DMS53 (cell line): Measurements from ENCODE around the gene GRAMD4.

Experiments used
- DNase-seq: peaks from one replicate; lab custom pipeline; 2025; lab: John Stamatoyannopoulos, UW

Gene GRAMD4

DNA sequence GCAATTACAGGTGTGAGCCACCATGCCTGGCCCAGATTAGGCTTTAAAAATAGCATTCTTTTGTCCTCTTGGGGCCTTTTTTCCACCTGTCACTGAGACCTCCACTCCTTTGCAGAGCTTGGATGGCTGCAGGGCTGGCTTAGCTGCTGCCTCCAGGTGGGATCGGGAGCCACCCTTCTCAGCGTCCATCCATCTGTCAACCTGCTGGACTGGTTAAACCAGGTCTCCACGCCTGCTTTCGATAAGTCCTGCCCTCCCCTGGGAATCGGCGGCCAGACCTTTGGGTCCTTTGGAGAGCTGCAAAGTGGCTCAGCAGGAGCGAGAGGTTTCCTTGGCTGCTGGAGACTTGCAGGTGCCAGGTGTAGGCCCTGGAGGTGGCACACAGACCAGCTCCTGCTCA lies 23.4 kb upstream of the GRAMD4 start:
- peak; percentile 96 for DNase-seq

DNA sequence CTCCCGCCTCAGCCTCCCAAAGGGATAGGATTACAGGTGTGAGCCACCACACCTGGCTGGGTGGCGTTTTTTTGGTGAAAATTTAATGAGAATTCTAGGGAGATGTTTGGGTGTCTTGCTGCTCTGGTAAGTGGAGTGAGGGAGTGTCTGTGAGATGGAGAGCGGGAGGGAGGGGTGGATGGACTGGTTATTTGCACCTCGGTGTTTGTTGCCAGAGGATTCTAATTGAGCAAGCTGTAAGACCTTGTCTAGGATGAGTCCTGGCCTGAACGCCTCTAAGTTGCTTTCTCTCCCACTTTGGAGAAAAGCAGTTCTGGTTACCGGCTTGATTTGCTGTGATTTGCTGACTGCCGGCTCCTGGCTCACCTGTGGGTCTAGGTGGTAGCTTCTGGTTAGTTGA lies 22.0 kb upstream of the GRAMD4 start:
- DNase-seq, result no peak

DNA sequence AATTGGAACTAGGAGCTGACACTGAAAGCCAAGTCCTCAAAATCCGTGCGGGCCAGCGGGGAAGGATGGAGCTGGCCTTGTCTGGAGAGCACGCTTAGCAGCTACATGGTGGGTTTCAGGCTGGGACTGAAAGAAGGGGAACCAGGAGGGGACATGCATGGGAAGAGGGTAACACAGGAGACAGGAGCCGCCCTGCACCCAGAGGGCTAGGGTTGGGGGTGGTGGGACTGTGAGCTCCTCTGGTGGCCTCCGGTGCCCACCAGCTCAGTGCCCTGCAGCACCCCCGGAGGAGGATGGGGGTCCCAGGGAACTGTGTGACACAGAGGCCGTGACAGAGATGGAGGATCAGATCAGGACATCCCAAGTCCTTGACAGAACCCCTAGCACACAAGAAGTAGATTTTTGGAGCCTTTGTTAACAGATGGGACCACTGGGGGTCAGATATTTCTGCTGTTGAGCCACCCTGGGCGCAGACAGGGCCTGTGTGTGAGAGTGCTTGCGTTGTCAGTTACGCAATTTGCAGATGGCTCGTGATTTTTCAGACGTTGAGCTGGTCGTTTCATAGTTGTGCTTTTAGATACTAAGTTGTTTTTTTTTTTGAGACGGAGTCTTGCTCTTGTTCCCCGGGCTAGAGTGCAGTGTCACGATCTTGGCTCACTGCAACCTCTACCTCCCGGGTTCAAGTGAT lies 21.3 kb upstream of the GRAMD4 start:
- DNase-seq, result no peak

DNA sequence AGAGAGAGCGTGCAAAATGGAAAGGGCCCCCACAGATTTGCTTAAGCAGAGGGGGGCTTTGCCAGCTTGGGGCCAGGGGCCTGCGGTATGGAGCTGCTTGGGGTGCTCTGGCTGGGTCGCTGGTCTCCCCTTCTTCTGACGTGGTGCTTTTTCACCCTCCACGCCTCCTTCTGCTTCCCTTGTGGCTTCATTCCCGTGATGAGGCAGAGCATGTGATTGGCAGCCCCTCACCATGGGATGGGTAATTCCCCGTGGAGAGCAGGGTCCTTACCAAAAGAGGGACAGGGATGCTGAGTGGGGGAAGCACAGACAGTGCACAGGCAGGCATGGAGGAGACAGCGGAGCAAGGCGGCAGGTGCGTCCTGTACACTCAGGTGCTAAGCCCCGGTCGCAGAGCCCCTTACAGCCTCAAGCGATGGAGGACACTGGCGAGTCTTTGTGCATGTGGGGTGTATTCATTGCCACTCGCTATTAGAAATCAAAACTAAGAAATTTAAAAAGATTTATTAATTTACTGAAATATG lies 19.9 kb upstream of the GRAMD4 start:
- DNase-seq, result no peak

DNA sequence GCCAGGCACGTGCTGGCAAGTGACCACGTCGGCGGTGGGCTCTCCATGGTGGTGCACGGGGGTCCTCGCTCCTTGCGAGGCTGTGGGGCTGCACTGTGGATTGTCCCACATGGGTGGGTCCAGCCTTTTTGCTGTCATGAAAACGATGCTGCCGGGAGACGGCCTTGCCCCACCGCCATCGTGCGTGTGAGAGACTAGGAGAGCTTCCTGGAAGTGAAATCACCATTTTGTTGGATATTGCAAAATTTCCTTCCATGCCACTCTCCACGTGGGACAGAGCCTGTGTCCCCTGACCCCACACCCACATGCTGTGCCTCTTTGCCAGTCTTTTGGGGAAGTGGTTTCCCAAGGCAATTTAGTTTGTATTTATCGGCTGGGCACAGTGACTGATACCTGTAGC lies 18.2 kb upstream of the GRAMD4 start:
- DNase-seq, result no peak

DNA sequence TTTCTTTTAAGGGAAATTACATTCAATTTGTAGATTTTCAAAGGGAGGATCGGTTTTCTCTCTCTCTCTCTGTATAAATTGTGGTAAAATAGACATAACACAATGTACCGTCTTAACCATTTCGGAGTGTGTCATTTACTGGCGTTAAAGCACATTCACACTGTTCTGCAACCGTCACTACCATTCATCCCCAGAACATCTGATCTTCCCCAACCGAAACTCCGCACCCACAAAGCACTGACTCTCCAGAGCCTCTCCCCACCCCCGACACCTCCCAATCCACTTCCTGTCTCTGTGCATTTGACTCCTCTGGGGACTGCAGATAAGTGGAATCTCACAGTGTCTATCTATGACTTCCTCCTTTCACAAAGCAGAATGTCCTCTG lies 15.9 kb upstream of the GRAMD4 start:
- no peak for DNase-seq

DNA sequence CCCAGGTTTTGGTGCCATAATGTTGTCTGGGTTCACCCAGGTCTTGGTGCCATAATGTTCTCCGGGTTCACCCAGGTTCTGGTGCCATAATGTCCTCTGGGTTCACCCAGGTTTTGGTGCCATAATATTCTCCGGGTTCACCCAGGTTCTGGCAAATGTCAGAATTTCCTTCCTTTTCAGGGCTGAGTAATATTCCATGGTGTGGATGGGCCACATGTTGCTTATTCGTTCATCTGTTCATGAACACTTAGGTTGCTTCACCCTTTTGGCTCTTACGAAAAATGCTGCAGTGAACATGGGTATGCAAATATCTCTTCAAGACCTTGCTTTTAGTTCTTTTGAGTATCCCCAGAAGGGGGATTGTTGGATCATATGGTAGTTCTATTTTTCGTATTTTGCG lies 15.1 kb upstream of the GRAMD4 start:
- no peak for DNase-seq

DNA sequence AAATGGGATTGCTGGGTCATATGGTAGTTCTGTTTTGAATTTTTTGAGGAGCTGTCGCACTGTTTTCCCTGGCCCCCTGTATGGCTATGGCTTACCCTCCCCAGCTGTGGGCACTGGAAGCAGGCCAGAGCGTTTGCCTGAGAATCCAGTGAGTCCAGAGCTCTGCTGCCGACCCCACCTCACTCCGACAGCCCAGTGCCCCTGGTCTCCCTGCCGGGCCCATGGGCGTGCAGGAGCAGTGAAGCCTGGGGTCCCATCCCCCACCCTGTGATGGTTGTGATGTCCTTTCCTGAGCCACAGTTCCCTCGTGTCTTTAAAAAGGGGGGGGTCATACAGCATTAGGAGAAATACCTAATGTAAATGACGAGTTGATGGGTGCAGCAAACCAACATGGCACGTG lies 13.3 kb upstream of the GRAMD4 start:
- DNase-seq, result no peak

DNA sequence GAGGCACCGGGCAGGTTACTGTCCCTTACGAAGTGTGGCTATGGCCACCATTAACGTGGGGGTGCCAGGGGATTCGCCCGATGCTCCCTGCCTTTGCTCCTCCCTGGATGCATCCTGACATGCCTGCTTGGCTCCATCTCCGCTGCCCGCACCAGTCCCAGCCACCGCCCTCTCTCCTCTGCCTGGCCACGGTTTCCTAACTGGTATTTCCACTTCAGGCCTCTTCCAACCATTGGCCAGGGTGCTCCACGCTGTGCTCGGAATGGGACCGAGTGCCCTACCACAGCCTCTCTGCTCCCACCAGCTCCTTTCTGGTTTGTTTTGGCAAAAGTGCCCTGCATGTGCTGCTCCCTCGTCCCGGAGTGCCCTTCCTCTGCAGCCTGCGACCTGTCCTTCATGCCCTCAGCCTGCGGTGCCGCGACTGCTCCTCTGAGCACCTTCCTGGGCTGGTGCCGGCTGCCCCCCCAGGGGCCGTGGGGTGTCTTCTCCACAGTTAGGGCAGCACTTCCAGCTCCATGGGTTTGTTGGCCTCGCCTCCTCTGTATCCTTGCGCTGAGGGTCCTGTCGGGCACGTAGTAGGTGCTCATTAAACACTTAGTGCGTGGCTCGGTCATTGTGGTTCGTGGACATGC lies 12.6 kb upstream of the GRAMD4 start:
- DNase-seq, result no peak

DNA sequence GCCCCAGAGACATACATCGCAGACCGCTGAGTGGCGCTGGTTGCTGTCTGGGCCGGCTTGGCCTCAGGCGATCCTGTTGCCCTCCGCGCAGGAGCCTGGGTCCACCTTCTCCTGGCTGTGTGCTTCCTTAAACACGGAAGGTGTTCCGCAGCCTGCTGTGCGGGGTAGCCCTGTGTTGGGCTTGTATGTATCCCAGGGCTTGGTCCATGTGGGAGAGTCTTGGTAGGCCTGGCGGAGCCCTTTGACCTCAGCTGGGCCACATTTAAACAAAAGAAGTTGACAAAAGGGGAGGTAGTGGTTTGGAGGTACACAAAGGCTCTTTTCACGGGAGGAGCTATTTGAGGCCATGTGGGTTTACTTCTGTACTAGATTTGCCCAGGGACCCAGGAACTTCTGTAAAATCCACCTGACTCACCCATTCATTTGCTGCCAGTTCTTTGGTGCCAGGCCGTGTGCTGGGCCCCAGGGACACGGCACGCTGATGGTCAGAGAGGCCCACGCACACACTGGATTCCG lies 11.0 kb upstream of the GRAMD4 start:
- no peak for DNase-seq

DNA sequence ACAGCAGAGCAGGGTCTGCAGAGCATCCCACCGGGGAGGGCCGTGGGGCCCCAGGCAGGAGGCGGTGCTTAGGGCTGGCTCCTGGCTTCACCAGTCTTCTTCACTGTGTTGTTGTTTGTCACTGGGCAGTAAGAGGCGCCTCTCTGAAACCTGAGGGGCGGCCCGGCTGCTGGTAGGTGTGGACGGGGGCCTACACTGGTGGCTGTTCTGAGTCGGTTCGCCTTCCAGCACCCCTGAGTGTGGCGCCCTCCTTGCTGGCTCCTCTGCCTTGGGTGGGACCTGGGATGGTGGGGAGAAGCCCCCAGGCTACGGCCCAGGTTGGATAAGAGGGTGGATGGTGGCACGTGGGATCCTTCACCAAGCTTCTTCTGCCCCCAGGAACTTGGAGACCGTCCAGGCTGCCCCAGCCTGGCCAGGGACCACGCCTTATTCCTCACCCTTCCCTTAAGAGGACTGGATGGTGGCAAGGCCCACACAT lies 10.4 kb upstream of the GRAMD4 start:
- DNase-seq, result no peak

DNA sequence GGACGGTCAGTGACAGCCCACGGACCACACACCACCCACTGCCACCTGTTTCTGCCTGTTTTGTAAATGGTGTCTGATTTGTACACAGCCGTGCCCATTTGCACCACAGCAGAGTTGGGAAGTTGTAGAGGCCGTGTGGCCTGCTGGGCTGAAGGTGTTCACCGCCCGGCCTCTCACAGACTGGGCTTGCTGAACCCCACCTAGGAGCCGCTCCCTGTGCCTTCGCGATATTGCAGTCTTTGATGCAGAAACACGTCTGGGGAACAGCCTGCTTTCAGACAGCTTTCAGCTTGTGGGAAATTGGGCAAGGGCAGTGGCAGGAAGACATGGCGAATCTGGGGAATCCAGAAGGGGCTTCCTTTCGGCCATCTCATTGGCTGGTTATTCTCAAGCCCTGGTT lies 9.8 kb upstream of the GRAMD4 start:
- DNase-seq, result no peak

DNA sequence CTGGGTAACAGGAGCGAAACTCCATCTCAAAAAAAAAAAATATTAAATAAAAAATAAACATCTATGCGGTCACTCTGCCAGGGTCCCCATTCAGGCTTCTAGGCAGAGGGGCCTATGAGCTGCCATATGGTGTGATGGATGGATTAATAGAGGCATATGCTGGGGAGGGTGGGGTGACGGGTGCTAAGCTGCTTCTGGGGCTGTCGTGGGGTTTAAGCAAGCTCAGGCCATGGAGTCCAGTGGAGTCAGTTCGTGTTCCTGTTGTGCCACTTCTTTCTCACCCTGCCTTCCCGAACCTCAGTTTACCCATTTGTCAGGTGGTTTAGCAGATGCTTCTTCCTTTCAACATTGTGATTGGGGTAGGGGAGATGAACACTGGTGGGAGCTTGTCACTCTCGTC lies 9.0 kb upstream of the GRAMD4 start:
- no peak for DNase-seq

DNA sequence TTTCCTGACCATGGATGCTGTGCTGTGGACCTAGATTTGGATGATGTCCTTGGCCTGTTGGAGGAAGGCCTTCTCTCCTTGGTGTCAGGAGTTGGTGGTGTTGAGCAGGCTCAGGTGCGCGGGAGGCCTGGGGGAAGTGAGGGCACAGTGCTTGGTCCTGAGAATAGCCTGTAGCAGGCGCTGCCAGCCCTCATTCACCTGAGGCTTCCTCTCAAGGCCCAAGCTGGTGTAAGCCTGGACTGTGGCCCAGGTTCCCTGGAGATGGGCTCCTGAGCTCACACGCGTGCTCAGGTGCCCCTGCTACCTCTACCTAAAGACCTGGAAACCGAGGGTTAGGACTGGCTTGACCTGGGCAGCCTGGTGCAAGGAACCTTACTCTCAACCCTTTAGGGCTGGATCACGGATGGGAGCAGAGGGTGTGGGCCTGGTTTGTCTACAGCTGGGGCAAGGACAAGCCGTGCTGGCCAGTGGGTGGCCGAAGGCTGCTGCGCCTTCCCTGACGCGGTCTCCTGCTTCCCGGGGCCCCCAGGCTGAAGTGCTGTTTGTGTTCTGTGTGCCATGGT lies 7.8 kb upstream of the GRAMD4 start:
- no peak for DNase-seq

DNA sequence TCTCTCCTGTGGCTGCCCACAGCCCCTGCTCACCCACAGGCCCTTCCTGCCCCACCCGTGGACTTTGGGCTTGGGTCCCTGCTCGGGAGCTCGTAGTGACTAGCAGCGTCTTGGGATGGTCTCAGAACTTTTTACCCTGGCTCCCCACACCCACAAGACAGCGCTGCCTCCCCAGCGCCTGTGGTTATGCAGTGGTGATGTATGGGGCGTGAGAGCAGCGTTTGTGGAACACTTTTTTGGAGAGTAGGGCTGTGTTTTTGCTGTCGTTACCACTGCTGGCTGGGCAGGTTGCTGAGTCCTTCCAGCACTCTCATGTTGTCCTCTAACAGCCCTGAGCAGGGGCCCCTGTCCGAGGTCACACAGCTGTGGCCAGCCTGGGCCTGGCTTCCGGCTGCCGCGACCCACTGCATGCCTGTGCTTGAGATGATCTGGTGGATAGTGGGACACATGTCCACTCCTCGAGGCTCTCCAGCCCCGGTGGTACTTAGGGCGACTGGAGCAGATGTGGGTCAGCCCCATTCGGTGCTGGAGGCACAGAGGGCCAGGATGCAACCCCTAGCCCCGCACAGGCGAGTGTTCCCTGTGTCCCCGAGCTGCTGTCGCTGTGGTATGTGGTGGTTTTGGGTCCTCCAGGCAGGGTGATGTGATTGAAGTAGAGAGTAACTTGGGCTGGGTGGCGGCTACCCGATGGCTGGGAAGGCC lies 7.1 kb upstream of the GRAMD4 start:
- DNase-seq, result no peak

DNA sequence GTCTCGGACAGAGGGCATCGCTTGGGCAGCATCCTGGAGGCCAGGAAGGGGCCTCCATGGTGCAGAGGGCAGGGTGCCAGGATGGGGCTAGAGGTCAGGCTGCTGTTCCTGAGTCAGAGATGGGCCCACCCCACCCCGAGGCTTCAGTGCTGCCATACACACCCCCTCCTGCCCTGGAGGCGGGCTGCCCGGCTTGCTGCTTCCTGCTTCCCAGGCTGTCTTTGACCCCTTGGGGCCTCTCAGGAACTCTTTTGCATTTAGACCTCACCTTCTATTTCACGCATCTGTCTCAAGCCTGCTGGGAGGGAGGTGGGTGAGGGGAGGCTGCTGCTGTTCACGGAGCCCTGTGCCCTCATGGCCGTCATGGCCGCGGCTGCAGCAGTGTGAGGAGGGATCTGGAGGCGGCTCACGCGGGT lies 6.6 kb upstream of the GRAMD4 start:
- no peak for DNase-seq

DNA sequence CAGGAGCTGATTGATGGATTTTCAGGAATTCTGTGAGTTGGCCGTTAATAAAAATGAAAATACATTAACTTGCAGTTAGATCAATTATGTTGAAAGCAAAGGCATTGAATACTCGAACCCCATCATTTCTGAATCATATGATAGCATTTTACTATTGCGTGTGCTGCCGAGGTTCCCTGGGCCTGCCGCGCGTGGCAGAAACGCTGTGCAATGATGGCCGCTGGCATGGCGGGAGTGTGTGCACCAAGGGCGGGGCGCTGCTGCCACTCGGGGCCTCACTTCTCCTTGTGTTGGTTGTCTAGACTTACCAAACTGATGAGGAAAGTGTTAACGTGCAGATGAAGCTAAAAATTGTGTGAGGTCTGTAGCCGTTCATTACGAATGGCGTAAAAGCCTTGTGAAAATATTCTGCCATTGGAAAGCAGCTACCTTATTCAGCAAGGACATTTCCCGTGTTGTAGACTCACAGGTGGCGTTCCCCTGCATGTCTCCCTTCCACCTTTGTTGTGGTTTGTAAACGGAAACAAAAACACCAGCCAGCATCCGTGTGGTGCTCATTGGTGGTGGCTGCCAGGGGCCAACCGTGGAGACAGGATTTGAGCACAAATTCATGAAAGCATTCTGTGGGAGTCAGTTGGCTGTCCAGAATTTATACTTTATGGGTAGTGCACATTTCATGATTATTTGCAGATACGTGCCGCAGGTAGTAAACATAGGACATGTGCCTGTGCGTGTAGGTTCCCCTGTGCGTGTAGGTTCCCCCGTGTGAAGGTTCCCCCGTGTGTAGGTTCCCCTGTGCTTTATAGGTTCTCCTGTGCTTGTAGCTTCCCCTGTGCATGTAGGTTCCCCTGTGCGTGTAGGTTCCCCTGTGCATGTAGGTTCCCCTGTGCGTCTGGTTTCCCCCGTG lies 5.9 kb upstream of the GRAMD4 start:
- no peak for DNase-seq

DNA sequence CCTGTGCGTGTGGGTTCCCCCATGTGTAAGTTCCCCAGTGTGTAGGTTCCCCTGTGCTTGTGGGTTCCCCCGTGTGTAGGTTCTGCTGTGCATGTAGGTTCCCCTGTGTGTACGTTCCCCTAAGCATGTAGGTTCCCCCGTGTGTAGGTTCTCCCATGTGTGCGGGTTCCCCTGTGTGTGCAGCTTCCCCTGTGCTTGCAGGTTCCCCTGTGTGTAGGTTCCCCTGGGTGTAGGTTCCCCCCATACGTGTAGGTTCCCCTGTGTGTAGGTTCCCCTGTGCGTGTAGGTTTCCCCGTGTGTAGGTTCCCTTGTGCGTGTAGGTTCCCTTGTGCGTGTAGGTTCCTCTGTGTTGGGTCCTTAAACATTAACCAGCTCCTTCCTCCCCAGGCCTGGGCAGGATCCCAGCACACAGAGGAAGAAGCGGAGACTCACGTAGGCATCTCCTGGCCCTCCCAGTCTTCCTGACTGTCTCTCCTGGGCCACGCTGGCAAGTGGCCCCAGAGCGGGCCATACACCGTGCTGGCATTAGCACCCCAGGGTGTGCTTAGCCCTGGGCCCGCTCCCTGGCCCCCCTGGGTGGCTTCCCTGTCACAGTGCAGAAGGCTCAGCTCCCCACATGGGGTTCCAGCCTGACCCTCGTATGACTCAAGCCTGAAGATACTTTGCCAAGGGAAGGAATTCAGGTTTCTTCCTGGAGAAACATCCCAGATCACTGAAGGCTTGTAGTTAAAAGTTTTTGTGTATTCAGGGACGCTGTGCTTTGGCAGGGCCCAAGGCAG lies 2.8 kb upstream of the GRAMD4 start:
- no peak for DNase-seq

DNA sequence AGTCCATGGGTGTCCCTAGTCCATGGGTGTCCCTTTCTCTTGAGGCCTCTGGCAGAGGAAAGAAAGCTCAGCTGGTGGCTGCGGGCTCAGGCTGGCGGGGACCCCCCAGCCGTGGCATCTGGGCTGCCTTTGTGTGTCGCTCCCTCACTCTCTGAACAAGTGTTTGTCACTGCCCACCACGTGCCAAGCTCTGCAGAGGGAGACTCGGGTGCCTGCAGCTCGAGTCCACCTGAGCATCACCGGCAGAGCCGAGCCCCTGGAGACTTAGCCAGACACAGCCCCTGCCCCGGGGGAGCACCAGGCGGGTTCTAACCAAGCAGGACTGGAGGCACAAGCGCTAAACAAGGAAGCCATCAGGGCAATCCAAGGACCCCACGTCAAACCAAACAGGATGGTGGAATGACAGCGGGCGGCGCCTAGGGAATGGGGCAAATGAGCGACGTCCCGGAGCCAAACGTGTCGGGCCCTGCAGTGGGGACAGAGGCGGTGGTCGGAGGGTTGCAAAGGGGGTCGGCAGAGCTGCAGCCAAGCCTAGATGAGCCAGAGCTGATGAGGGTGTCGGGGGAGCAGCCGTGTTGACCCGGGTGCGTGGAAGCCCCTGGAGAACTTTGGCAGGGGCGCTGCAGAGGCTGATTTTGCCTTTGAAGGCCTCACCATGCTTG lies 2.1 kb upstream of the GRAMD4 start:
- DNase-seq, result no peak

DNA sequence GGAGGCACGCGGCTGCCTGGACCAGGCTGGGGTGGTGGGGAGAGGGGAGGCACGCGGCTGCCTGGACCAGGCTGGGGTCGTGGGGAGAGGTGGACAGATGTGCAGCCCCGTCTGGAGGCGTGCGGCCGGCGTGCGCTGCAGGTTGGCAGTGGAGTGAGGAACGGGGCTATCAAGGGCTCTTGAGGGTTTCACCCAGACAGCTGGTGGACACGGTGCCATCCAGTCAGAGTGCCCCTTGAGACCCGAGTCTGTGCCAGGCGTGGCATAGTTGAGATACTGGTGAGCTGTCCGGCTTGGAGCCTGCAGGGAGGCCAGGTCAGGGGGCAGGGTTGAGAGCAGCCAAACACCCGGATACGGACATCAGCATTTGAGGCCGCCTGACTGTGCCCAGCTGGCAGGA lies 1.5 kb upstream of the GRAMD4 start:
- no peak for DNase-seq
